ENCODE data around the gene MEI1. TPM values are rescaled to one million over a fixed set of nuclear protein-coding genes. Genes with fewer than 3 reads are reported as not detected.
"Not testable (repeated sequence)": the region's sequence is repeated elsewhere in the genome, so short reads cannot be mapped to it uniquely, and the experiment has no call there.

Gene MEI1
- total RNA-seq, 1 donor from 2014 or later = 0.64 TPM

DNA sequence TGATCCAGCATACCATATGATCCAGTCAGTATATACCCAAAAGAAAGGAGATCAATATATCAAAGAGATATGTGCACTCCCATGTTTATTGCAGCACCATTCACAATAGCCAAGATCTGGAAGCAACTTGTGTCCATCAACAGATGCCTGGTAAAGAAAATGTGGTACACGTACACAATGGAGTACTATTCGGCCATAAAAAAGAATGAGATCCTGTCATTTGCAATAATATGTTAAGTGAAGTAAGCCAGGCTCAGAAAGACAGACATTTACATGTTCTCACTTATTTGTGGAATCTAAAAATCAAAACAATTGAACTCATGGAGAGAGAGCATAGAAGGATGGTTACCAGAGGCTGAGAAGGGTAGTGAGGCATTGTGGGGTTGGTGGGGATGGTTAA is 37.6 kb upstream of the MEI1 start:
- no peaks in the 10 kb centered on the region for H3K27me3 Mint-ChIP-seq (ENCODE audit: unreplicated experiment)
- TF ChIP-seq CTCF (IDR thresholded peaks at IDR 0.05; ENCODE audit: partially characterized antibody, unreplicated experiment) = no peak
- no peaks in the 10 kb centered on the region for H3K36me3 Mint-ChIP-seq (ENCODE audit: unreplicated experiment)
- H3K9me3 Mint-ChIP-seq (ENCODE audit: unreplicated experiment) = no peaks in the 10 kb centered on the region
- no peak overlapping the region for H3K27ac Mint-ChIP-seq (ENCODE audit: unreplicated experiment)
- DNase-seq = no peak
- no peaks in the 10 kb centered on the region for H3K4me1 Mint-ChIP-seq (ENCODE audit: low read depth, unreplicated experiment)
- H3K4me3 Mint-ChIP-seq (ENCODE audit: unreplicated experiment) = no peak overlapping the region

GRCh38 chr22:41663594-41663993 is 35.7 kb upstream of the MEI1 start:
- not testable (repeated sequence) for H3K9me3 Mint-ChIP-seq (ENCODE audit: unreplicated experiment); H3K27me3 Mint-ChIP-seq (ENCODE audit: unreplicated experiment); DNase-seq; H3K4me1 Mint-ChIP-seq (ENCODE audit: low read depth, unreplicated experiment); H3K36me3 Mint-ChIP-seq (ENCODE audit: unreplicated experiment); H3K4me3 Mint-ChIP-seq (ENCODE audit: unreplicated experiment); H3K27ac Mint-ChIP-seq (ENCODE audit: unreplicated experiment)

DNA sequence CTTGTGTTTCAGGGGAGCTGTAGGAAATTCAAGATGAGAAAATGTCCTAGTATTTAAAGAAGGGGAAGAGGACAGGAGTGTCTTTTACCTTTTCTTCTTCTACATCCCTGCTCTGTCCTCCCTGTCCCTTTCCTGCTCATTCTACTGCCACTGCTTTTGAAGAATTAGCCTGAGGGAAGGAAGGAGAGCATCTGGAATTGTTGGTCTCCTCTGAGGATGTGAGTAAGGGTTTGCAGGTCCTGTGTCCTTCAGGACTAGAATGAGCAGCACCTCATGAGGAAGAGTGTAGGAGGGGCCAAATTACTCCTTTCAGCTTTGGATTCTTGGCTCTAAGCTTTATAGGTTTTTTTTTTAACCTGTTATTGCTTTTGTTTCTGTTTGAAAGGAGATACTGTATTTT is 34.8 kb upstream of the MEI1 start:
- Mint-ChIP-seq H3K36me3 (ENCODE audit: unreplicated experiment) (no peaks in the 10 kb centered on the region), H3K27me3 (ENCODE audit: unreplicated experiment) (peaks cover 3% of the 10 kb centered on the region), H3K4me3 (ENCODE audit: unreplicated experiment) (no peak overlapping the region), H3K27ac (ENCODE audit: unreplicated experiment) (no peak overlapping the region), H3K4me1 (ENCODE audit: low read depth, unreplicated experiment) (no peaks in the 10 kb centered on the region), H3K9me3 (ENCODE audit: unreplicated experiment) (peaks cover 2% of the 10 kb centered on the region)
- DNase-seq = no peak
- no peak for TF ChIP-seq CTCF (IDR thresholded peaks at IDR 0.05; ENCODE audit: partially characterized antibody, unreplicated experiment)

DNA sequence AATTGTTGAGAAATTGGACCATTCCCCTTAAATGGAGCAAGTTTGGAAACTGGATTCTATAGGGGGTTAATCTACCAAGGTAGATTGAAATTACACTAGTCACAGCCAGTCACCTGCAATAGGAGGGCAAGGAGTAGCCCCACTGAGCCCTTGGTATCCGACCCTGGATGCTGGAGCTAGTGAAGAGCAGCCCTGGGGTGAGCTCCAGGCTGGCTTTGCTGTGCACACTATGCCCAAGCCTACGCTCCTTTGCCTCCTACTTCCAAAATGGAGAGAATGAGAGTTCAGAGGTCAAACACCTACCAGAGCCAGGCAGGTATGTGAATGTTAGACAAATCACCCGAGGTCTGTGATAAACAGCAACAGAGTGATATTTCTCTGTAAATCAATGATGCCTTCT is 34.4 kb upstream of the MEI1 start:
- H3K27ac Mint-ChIP-seq (ENCODE audit: unreplicated experiment) = no peak overlapping the region
- TF ChIP-seq CTCF (IDR thresholded peaks at IDR 0.05; ENCODE audit: partially characterized antibody, unreplicated experiment) = no peak
- H3K36me3 Mint-ChIP-seq (ENCODE audit: unreplicated experiment) = no peaks in the 10 kb centered on the region
- H3K9me3 Mint-ChIP-seq (ENCODE audit: unreplicated experiment) = peaks cover 2% of the 10 kb centered on the region
- no peak overlapping the region for H3K4me3 Mint-ChIP-seq (ENCODE audit: unreplicated experiment)
- H3K4me1 Mint-ChIP-seq (ENCODE audit: low read depth, unreplicated experiment) = no peaks in the 10 kb centered on the region
- no peak for DNase-seq
- H3K27me3 Mint-ChIP-seq (ENCODE audit: unreplicated experiment) = peaks cover 3% of the 10 kb centered on the region

DNA sequence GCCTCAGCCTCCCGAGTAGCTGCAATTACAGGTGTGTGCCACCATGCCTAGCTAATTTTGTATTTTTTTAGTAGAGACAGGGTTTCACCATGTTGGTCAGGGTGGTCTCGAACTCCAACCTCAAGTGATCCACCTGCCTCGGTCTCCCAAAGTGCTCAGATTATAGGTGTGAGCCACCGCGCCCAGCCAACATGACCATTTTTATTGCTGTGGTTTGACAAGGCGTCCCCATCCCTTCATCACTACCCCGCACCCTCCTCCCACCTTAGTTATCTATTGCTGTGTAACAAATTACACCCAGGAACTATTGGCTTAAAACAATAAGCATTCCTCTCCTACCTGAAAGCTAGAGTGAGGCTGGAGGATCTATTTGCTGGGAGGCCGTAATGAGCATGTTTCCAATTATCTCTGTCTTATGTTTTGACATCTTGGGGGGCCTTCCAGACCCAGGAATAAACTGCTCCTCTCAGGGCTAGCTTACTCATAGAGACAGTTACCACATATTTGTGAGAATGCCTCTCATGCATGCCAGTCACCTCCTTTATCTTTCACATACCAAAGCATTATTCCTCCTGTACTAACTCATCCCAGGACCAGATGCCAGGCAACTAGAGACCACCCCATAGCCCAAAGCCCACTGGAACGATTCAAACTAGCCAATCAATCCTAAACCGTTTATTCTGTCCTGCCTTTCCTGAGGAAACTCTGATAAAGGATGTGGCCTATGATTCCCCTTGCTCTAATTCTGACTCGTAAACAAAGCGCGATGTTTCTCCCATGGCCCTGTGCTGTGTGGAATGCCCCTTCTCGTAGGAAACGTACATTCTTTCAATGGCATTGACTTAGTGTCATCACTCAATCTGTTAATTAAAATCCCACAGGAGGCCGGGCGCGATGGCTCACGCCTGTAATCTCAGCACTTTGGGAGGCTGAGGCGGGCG is 30.1 kb upstream of the MEI1 start:
- Mint-ChIP-seq H3K9me3 (ENCODE audit: unreplicated experiment) (peaks cover 2% of the 10 kb centered on the region), H3K4me3 (ENCODE audit: unreplicated experiment) (no peak overlapping the region), H3K4me1 (ENCODE audit: low read depth, unreplicated experiment) (no peaks in the 10 kb centered on the region), H3K36me3 (ENCODE audit: unreplicated experiment) (no peaks in the 10 kb centered on the region), H3K27me3 (ENCODE audit: unreplicated experiment) (peaks cover 3% of the 10 kb centered on the region), H3K27ac (ENCODE audit: unreplicated experiment) (no peak overlapping the region)
- TF ChIP-seq CTCF (IDR thresholded peaks at IDR 0.05; ENCODE audit: partially characterized antibody, unreplicated experiment) = no peak
- DNase-seq = no peak

DNA sequence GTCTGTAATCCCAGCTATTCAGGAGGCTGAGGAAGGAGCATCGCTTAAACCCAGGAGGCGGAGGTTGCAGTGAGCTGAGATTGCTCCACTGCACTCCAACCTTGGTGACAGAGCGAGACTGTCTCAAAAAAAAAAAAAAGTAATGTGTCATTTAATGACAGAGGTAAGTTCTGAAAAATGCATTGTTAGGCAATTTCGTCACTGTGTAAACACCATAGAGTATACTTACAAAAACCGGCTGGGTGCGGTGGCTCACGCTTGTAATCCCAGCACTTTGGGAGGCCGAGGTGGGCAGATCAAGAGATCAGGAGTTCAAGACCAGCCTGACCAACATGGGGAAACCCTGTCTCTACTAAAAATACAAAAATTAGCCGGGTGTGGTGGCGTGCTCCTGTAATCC is 27.2 kb upstream of the MEI1 start:
- not testable (repeated sequence) for H3K4me1 Mint-ChIP-seq (ENCODE audit: low read depth, unreplicated experiment); DNase-seq; H3K36me3 Mint-ChIP-seq (ENCODE audit: unreplicated experiment); H3K27me3 Mint-ChIP-seq (ENCODE audit: unreplicated experiment); H3K9me3 Mint-ChIP-seq (ENCODE audit: unreplicated experiment); H3K4me3 Mint-ChIP-seq (ENCODE audit: unreplicated experiment); H3K27ac Mint-ChIP-seq (ENCODE audit: unreplicated experiment)

Data from glutamatergic neuron (in vitro differentiated cells).